Measurements from ENCODE around the gene CALCA. TPM values are rescaled to one million over a fixed set of nuclear protein-coding genes. Genes with fewer than 3 reads are reported as not detected.
"Not testable (repeated sequence)": the region's sequence is repeated elsewhere in the genome, so short reads cannot be mapped to it uniquely, and the experiment has no call there.

The CALCA gene, protein sequence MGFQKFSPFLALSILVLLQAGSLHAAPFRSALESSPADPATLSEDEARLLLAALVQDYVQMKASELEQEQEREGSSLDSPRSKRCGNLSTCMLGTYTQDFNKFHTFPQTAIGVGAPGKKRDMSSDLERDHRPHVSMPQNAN
- 0.29 TPM in 1 of 2 replicates, not detected in the other for total RNA-seq

DNA sequence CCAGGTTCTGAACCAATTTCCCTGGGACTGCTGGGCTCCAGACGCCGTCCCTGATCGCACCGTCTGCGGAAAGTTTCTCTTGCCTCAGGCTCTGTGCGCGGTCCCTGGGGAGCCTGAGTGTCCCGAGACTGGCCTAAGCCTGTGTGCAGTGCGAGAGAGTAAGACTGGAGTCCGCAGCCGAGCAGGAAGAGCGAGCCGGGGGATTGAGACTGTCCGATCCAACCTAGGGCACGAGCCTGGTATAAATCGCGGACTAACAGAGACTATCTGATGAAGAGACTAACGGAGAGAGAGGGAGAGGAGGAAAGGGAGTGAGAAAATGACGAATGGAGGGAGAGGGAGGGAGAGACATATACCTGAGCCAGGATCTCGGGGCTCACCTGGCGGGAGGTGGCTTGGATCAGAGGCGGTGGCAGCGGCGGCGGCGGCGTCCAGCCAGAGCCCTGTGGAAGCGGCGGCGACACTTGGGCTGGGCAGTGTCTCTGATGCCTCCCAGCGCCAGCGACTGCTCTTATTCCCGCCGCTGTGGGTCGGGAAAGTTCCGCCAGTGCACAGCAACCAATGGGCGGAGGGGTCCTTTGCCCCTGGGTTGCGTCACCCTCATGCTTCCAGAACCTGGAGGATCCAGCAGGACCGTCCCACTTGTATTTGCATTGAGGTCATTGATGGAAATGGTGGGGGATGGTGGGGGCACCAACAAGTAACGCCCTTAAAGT, at the start of gene CALCA:
CALCA (minus strand) TSS at position 487 of the 716 bp plus-strand sequence. CDS start 1,159 bp downstream, outside the sequence.
- no peak for DNase-seq (ENCODE audit: low read depth)
- H3K4me3 ChIP-seq (ENCODE audit: low read depth, low read length) = peak within 1 kb of the TSS; percentile 18
- TF ChIP-seq, protein P1, sequence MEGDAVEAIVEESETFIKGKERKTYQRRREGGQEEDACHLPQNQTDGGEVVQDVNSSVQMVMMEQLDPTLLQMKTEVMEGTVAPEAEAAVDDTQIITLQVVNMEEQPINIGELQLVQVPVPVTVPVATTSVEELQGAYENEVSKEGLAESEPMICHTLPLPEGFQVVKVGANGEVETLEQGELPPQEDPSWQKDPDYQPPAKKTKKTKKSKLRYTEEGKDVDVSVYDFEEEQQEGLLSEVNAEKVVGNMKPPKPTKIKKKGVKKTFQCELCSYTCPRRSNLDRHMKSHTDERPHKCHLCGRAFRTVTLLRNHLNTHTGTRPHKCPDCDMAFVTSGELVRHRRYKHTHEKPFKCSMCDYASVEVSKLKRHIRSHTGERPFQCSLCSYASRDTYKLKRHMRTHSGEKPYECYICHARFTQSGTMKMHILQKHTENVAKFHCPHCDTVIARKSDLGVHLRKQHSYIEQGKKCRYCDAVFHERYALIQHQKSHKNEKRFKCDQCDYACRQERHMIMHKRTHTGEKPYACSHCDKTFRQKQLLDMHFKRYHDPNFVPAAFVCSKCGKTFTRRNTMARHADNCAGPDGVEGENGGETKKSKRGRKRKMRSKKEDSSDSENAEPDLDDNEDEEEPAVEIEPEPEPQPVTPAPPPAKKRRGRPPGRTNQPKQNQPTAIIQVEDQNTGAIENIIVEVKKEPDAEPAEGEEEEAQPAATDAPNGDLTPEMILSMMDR (conservative IDR thresholded peaks at IDR 0.05; ENCODE audit: low read depth, low read length) = no peak

DNA sequence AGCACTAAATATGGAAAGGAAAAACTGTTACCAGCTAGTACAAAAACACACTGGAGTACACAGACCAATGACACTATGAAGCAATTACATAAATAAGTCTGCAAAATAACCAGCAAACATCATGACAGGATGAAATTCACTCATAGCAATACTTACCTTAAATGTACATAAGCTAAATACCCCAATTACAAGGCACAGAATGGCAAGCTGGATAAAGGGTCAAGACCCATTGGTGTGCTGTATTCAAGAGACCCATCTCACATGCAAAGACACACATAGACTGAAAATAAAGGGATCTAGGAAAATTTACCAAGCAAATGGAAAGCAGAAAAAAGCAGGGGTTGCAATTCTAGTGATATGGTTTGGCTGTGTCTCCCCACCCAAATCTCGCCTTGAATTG, 44.0 kb upstream of the CALCA start:
- no peak for DNase-seq (ENCODE audit: low read depth)
- H3K4me3 ChIP-seq (ENCODE audit: low read depth, low read length) = no peak overlapping the region
- TF ChIP-seq, protein P1 (conservative IDR thresholded peaks at IDR 0.05; ENCODE audit: low read depth, low read length) = no peak

DNA sequence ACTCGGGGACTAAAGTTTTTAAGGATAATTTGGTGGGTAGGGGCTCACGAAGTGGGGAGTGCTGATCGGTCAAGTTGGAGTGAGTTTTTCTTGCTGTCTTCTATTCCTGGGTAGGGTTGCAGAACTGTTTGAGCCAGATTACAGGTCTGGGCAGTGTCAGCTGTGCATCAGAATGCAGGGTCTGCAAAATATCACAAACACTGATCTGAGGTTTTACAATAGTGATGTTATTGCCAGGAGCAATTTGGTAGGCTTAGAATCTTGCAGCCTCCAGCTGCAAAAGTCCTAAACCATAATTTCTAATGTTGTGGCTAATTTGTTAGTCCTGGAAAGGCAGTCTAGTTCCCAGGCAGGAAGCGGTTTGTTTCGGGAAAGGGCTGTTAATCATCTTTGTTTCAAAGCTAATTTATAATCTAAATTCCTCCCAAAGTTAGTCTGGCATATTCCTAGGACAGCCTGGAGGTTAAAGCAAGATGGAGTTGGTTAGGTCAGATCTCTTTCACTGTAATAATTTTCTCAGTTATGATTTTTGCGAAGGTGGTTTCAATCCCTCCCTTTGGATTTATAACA, 39.7 kb upstream of the CALCA start:
- TF ChIP-seq, protein P1 (conservative IDR thresholded peaks at IDR 0.05; ENCODE audit: low read depth, low read length) = no peak
- no peak for DNase-seq (ENCODE audit: low read depth)

DNA sequence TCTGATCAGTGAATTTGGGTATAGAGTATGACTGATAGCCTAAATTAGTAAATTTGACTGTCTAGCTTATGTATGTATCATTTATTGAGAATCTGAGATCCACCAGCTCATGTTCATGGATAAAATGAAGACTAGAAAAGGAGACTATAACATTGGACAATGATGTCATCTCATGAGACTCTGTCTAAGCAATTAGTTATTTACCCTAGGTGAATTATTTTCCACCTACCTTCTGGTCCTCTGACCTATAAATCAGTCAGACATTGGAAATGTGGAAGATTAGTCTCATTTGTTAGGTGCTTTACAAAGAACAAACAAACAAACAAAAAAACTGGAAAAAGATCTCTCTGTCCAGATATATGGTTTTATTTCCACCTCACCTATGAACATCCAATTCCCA, 38.7 kb upstream of the CALCA start:
- H3K4me3 ChIP-seq (ENCODE audit: low read depth, low read length) = no peak overlapping the region
- no peak for DNase-seq (ENCODE audit: low read depth)
- TF ChIP-seq, protein P1 (conservative IDR thresholded peaks at IDR 0.05; ENCODE audit: low read depth, low read length) = no peak

More for the DNA sequence above, 39.7 kb upstream of the CALCA start:
- H3K4me3 ChIP-seq (ENCODE audit: low read depth, low read length) = no peak overlapping the region

DNA sequence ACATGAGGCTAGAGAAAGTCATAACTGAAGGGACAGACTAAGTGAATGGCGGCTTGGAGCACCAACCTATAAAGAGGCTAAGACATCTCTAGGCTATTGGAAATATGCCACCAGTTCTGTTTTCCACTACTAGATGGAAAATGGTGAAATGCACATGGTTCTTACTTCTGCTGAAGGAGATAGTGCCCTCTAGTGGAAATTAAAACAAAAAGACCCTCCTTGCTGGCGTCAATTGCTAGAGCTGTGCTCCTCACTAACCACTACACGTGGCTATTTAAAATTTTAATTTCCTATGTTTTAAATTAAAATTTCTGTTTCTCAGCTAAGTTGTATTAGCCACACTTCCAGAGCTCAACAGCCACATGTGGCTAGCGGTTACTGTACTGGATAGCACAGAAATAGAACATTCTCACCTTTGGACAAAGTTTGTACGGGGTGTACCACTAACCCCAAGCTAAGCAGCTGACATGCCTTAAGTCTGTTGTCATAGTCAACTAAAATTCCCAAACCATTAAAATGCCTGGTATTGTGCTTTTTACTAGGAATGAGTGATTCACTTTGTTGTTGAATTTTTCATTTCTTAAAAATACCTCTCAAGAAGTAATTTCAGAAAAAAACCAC, 34.1 kb upstream of the CALCA start:
- TF ChIP-seq, protein P1 (conservative IDR thresholded peaks at IDR 0.05; ENCODE audit: low read depth, low read length) = peak; percentile 65
- no peak for DNase-seq (ENCODE audit: low read depth)
- H3K4me3 ChIP-seq (ENCODE audit: low read depth, low read length) = no peak overlapping the region

DNA sequence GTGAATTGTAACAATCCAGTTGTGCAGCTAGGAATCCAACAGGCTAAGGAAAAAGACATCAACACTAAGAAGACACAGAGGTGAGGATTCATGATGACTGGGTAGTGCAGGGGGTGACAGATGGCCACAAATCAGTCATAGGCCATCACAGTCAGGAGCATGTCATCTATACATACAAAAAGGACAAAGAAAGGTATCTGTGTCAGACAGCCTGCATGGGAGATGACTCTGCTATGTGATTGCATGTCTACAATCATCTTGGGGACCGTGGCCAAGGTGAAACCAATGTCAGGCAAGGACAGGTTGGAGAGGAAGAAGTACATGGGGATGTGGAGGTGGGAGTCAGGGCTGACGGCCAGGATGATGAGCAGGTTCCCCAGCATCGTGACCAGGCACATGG, 16.0 kb upstream of the CALCA start:
- not testable (repeated sequence) for DNase-seq (ENCODE audit: low read depth)

DNA sequence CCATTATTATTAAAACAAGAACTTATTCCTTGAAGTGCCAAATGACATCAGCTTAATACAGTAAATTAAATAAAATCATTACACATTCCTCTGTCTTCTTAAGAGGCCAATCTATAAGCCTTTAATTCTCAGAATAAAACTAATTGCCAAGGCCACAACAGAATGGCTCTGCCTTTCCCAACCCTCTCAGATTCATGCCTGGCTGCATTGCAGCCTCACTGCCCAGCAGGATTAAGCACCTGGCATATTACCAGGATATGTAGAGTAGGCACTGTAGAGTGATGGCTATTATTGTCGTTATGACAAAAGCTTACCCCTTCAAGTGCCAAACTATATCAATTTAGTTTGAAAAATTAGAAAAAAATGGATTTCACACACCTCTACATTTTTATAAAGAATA, 9.4 kb upstream of the CALCA start:
- no peak for DNase-seq (ENCODE audit: low read depth)
- H3K4me3 ChIP-seq (ENCODE audit: low read depth, low read length) = no peak overlapping the region
- TF ChIP-seq, protein P1 (conservative IDR thresholded peaks at IDR 0.05; ENCODE audit: low read depth, low read length) = no peak

More for the DNA sequence above, 16.0 kb upstream of the CALCA start:
- not testable (repeated sequence) for H3K4me3 ChIP-seq (ENCODE audit: low read depth, low read length)
